HG02759 (cell line): ENCODE data around the gene CAP2.

ENCODE experiments used
- ATAC-seq: cut with Tn5 transposase; IDR thresholded peaks from one replicate; pipeline ENCODE4 v1.9.1; 2021; ENCODE audit warnings: mild to moderate bottlenecking, moderate library complexity; ENCODE audit not compliant: unreplicated experiment

The CAP2 gene

GRCh38 chr6:17470938-17471327, 77.5 kb downstream of the CAP2 start:
- no peak for ATAC-seq

GRCh38 chr6:17472653-17473183, 79.3 kb downstream of the CAP2 start:
- no peak for ATAC-seq

- ATAC-seq, result no peak
Observed at GRCh38 chr6:17473554-17473953, 80.2 kb downstream of the CAP2 start.

- no peak for ATAC-seq
Observed at GRCh38 chr6:17474289-17474688, 80.9 kb downstream of the CAP2 start.

GRCh38 chr6:17475606-17476244, 82.3 kb downstream of the CAP2 start:
- no peak for ATAC-seq

- no peak for ATAC-seq
Observed at GRCh38 chr6:17476511-17476910, 83.1 kb downstream of the CAP2 start.

GRCh38 chr6:17477356-17477755, 84.0 kb downstream of the CAP2 start:
- ATAC-seq, result no peak

GRCh38 chr6:17478223-17478907, 85.0 kb downstream of the CAP2 start:
- no peak for ATAC-seq

GRCh38 chr6:17478946-17479345, 85.6 kb downstream of the CAP2 start:
- ATAC-seq, result no peak

- ATAC-seq, result no peak
Observed at GRCh38 chr6:17480476-17480875, 87.1 kb downstream of the CAP2 start.

- no peak for ATAC-seq
Observed at GRCh38 chr6:17482711-17483110, 89.3 kb downstream of the CAP2 start.

GRCh38 chr6:17483391-17484016, 90.1 kb downstream of the CAP2 start:
- ATAC-seq, result no peak

GRCh38 chr6:17484201-17484849, 90.9 kb downstream of the CAP2 start:
- no peak for ATAC-seq

- no peak for ATAC-seq
Observed at GRCh38 chr6:17485181-17485580, 91.8 kb downstream of the CAP2 start.

- ATAC-seq, result no peak
Observed at GRCh38 chr6:17485946-17486345, 92.6 kb downstream of the CAP2 start.

GRCh38 chr6:17486680-17487079, 93.3 kb downstream of the CAP2 start:
- ATAC-seq, result no peak

- no peak for ATAC-seq
Observed at GRCh38 chr6:17490724-17491123, 97.3 kb downstream of the CAP2 start.

- no peak for ATAC-seq
Observed at GRCh38 chr6:17491416-17492142, 98.2 kb downstream of the CAP2 start.

GRCh38 chr6:17492350-17492749, 99.0 kb downstream of the CAP2 start:
- no peak for ATAC-seq

GRCh38 chr6:17493286-17493685, 99.9 kb downstream of the CAP2 start:
- no peak for ATAC-seq

- no peak for ATAC-seq
Observed at GRCh38 chr6:17494177-17494576, 100.8 kb downstream of the CAP2 start.
